Caco-2 (cell line): ENCODE measurements around the gene CDPF1. TPM values are rescaled to one million over a fixed set of nuclear protein-coding genes. Genes with fewer than 3 reads are reported as not detected.

Source experiments
- BruUV-seq: library from RNA; stranded (reverse); fragments of 400-500 nt; replicated peaks from 2 replicates; lab custom pipeline; 2021; lab: Mats Ljungman, UMichigan
- CTCF ChIA-PET: fragments of 300-600 bp; sonication (Branson Sonifier 250); formaldehyde crosslinking; loops from one replicate; lab custom pipeline; 2022; ENCODE audit warnings: antibody characterized with exemption; lab: Charles Lee
- POLR2A ChIA-PET: fragments of 300-600 bp; sonication (Branson Sonifier 250); formaldehyde crosslinking; loops from one replicate; lab custom pipeline; 2022; ENCODE audit warnings: antibody characterized with exemption; lab: Charles Lee
- DNase-seq, 2 experiments: peaks; one replicate each; pipeline versions ENCODE4 v3.0.0 to v3.0.0-alpha.2; 2020 to 2022
- H3K27me3 ChIP-seq: replicated peaks from 2 replicates; pipeline ENCODE4 v1.6.0; 2011; ENCODE audit warnings: low read length; ENCODE audit not compliant: control insufficient read depth, insufficient read depth
- H3K36me3 ChIP-seq: 2 replicates; pipeline ENCODE4 v1.5.1; 2011; ENCODE audit warnings: low read length; ENCODE audit not compliant: control insufficient read depth, insufficient read depth
- H3K4me1 ChIP-seq: fragments of 250-450 bp; sonication (Bioruptor Pico); 2 replicates; pipeline ENCODE4 v1.5.1; 2020; ENCODE audit warnings: mild to moderate bottlenecking
- H3K4me3 ChIP-seq: 2 replicates; pipeline ENCODE4 v1.5.1; 2011; ENCODE audit warnings: low read depth, mild to moderate bottlenecking, control low read depth, low read length
- H3K9me3 ChIP-seq: fragments of 250-450 bp; sonication (Bioruptor Pico); 2 replicates; pipeline ENCODE4 v1.5.1; 2020; ENCODE audit warnings: mild to moderate bottlenecking, moderate library complexity
- H3K27ac Mint-ChIP-seq: one replicate; pipeline ENCODE4 v1.8.0; 2022; ENCODE audit warnings: mixed read lengths; ENCODE audit not compliant: unreplicated experiment
- H3K27me3 Mint-ChIP-seq: one replicate; pipeline ENCODE4 v1.8.0; 2022; ENCODE audit warnings: mixed read lengths; ENCODE audit not compliant: insufficient read depth, unreplicated experiment
- H3K36me3 Mint-ChIP-seq: one replicate; pipeline ENCODE4 v1.8.0; 2022; ENCODE audit warnings: mild to moderate bottlenecking, mixed read lengths; ENCODE audit not compliant: insufficient read depth, unreplicated experiment
- H3K4me1 Mint-ChIP-seq: one replicate; pipeline ENCODE4 v1.8.0; 2022; ENCODE audit warnings: low read depth, mixed read lengths; ENCODE audit not compliant: unreplicated experiment
- H3K4me3 Mint-ChIP-seq: one replicate; pipeline ENCODE4 v1.8.0; 2022; ENCODE audit warnings: mild to moderate bottlenecking, moderate library complexity, mixed read lengths; ENCODE audit not compliant: unreplicated experiment
- H3K9me3 Mint-ChIP-seq: one replicate; pipeline ENCODE4 v1.8.0; 2022; ENCODE audit warnings: mixed read lengths; ENCODE audit not compliant: unreplicated experiment
- intact Hi-C: fragments of 100-400 bp; cut with micrococcal nuclease; formaldehyde crosslinking; loops from one replicate; pipeline ENCODE4 v1.10.0; 2022; ENCODE audit not compliant: unreplicated experiment
- total RNA-seq: library from RNA; stranded (reverse); gene quantifications from 2 replicates; pipeline ENCODE4 v1.2.3, GENCODE V29; 2022
- TF ChIP-seq, protein P1 (sequence below), 2 experiments: fragments of 200-600 bp in 1 of 2; IDR thresholded peaks; 1 replicate in 1 of 2; 2 replicates in 1 of 2; pipeline versions ENCODE4 v1.5.1 to v1.8.0; 2011 to 2022; ENCODE audit warnings: antibody characterized with exemption in 1 of 2, control low read depth in 1 of 2, inconsistent platforms in 1 of 2, low read depth in 1 of 2, low read length in 1 of 2, mild to moderate bottlenecking in 1 of 2, moderate library complexity in 1 of 2; ENCODE audit not compliant: insufficient read depth in 1 of 2, severe bottlenecking in 1 of 2, unreplicated experiment in 1 of 2

Gene CDPF1
- total RNA-seq, 1 experiment from 2014 or later: 7.2 TPM

DNA sequence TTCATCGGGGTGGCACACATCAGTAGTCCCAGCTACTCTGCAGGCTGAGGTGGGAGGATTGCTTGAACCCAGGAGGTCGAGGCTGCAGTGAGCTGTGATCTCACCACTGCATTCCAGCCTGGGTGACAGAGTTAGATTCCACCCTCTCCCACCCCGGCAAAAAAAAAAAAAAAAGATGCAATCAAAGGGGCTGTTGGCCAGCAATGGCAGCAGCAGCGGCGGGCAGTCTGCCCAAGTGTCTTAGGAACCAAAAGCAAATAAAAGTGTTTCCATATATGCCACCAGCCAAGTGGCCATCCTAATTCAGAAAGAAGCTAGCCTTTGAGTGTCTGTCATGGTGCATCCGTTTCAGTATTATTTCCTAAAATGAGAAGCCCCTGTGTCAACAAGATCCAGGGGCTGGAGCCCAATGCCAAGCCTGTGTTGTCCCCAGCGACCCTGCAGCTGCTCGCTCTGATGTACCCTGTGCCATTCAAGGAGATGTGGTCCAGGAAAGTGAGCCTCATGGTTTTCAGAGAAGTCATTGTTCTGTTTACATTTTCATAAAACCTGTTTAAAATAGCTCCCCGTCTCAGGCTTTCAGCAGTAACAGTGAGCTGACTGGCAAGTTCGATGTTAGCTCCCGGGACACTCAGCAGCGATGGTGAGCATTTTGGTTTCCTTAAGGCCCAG lies 12.5 kb downstream of the CDPF1 start:
- ChIA-PET POLR2A (no interaction called here), CTCF (interaction anchor here (0.5 kb wide), 1 partner anchor 77 kb away, joined by 3 read pairs; no protein-coding TSS in a partner anchor)
- Mint-ChIP-seq H3K9me3 (no peaks in the 10 kb centered on the region), H3K4me1 (no peaks in the 10 kb centered on the region), H3K27ac (no peak overlapping the region), H3K27me3 (no peaks in the 10 kb centered on the region), H3K4me3 (no peak overlapping the region), H3K36me3 (no peaks in the 10 kb centered on the region)
- no peak for DNase-seq
- Histone ChIP-seq H3K4me3 (no peak overlapping the region), H3K36me3 (no peaks in the 10 kb centered on the region), H3K4me1 (peaks cover 10% of the 10 kb centered on the region; the same call in 1 of the 2 replicates), H3K9me3 (no peaks in the 10 kb centered on the region), H3K27me3 (no peaks in the 10 kb centered on the region)
- intact Hi-C loops: no loop called here
- TF ChIP-seq, protein P1, sequence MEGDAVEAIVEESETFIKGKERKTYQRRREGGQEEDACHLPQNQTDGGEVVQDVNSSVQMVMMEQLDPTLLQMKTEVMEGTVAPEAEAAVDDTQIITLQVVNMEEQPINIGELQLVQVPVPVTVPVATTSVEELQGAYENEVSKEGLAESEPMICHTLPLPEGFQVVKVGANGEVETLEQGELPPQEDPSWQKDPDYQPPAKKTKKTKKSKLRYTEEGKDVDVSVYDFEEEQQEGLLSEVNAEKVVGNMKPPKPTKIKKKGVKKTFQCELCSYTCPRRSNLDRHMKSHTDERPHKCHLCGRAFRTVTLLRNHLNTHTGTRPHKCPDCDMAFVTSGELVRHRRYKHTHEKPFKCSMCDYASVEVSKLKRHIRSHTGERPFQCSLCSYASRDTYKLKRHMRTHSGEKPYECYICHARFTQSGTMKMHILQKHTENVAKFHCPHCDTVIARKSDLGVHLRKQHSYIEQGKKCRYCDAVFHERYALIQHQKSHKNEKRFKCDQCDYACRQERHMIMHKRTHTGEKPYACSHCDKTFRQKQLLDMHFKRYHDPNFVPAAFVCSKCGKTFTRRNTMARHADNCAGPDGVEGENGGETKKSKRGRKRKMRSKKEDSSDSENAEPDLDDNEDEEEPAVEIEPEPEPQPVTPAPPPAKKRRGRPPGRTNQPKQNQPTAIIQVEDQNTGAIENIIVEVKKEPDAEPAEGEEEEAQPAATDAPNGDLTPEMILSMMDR (IDR thresholded peaks at IDR 0.05; ENCODE audit: insufficient read depth in 1 of 2, low read depth in 1 of 2, low read length in 1 of 2, severe bottlenecking in 1 of 2, unreplicated experiment in 1 of 2): no peak
- BruUV-seq: no TSS peak

DNA sequence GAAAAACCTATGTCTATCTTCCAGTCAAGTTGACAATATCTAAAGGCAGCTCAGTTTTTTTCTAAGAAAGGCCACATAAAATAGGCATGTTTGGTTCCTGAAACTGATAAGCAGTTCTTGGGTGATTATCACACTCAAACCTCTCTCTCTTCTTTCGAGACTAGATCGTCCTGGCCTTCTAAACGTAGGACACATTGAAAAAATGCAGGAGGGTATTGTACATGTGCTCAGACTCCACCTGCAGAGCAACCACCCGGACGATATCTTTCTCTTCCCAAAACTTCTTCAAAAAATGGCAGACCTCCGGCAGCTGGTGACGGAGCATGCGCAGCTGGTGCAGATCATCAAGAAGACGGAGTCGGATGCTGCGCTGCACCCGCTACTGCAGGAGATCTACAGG lies 15.1 kb downstream of the CDPF1 start:
- POLR2A ChIA-PET: no interaction called here
- no peak overlapping the region for H3K4me3 ChIP-seq
- Mint-ChIP-seq H3K27ac (no peak overlapping the region), H3K9me3 (no peaks in the 10 kb centered on the region), H3K4me3 (no peak overlapping the region), H3K4me1 (no peaks in the 10 kb centered on the region), H3K36me3 (no peaks in the 10 kb centered on the region), H3K27me3 (no peaks in the 10 kb centered on the region)
- no TSS peak for BruUV-seq
- no peaks in the 10 kb centered on the region for H3K27me3 ChIP-seq
- H3K4me1 ChIP-seq: no peaks in the 10 kb centered on the region
- no peaks in the 10 kb centered on the region for H3K36me3 ChIP-seq
- TF ChIP-seq, protein P1 (IDR thresholded peaks at IDR 0.05; ENCODE audit: insufficient read depth in 1 of 2, low read depth in 1 of 2, low read length in 1 of 2, severe bottlenecking in 1 of 2, unreplicated experiment in 1 of 2): no peak
- intact Hi-C loops: no loop called here
- no peaks in the 10 kb centered on the region for H3K9me3 ChIP-seq
- DNase-seq: no peak
- CTCF ChIA-PET: interaction anchor here (0.5 kb wide), 1 partner anchor 315 kb away, joined by 3 read pairs; no protein-coding TSS in a partner anchor

DNA sequence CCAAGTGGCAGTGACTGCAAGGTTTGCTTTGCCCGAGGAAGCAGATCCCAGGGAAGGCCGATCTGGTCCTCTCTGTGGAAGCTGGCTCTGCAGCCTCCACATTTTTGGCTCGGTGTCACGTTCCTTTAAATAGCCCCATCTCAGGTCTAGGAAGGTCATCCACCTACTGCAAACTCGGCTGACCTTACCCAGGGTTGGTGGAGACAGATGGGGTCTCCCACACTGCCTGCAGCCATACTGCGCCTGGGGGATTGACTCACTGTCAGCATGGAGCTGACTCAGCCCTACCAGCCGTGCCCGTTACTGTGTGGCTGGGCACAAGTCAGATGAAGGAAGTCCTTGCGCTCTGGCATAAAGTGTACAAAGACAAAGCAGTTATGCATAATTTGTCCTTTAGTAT lies 16.9 kb downstream of the CDPF1 start:
- Mint-ChIP-seq H3K4me1 (no peaks in the 10 kb centered on the region), H3K9me3 (no peaks in the 10 kb centered on the region), H3K36me3 (no peaks in the 10 kb centered on the region), H3K27me3 (no peaks in the 10 kb centered on the region), H3K27ac (no peak overlapping the region), H3K4me3 (no peak overlapping the region)
- no peaks in the 10 kb centered on the region for H3K36me3 ChIP-seq
- H3K4me3 ChIP-seq: no peak overlapping the region
- TF ChIP-seq, protein P1 (IDR thresholded peaks at IDR 0.05; ENCODE audit: insufficient read depth in 1 of 2, low read depth in 1 of 2, low read length in 1 of 2, severe bottlenecking in 1 of 2, unreplicated experiment in 1 of 2): no peak
- POLR2A ChIA-PET: no interaction called here
- CTCF ChIA-PET: no interaction called here
- no TSS peak for BruUV-seq
- no peaks in the 10 kb centered on the region for H3K9me3 ChIP-seq
- intact Hi-C loops: no loop called here
- H3K27me3 ChIP-seq: no peaks in the 10 kb centered on the region
- no peak for DNase-seq
- H3K4me1 ChIP-seq: no peaks in the 10 kb centered on the region
